ENCODE results near the gene CTNNA2.

Gene CTNNA2

GRCh38 chr2:80527119-80527518 lies 1014.3 kb downstream of the CTNNA2 start:
- no peak for TF ChIP-seq CTCF (conservative IDR thresholded peaks at IDR 0.05; ENCODE audit: control insufficient read depth, insufficient read depth, low read depth, low read length)
- H3K4me3 ChIP-seq (ENCODE audit: control insufficient read depth, low read depth, low read length): no peak overlapping the region
- DNase-seq (ENCODE audit: low read depth): no peak

GRCh38 chr2:80529466-80530165 lies 1016.8 kb downstream of the CTNNA2 start:
- no peak overlapping the region for H3K4me3 ChIP-seq (ENCODE audit: control insufficient read depth, low read depth, low read length)
- TF ChIP-seq CTCF (conservative IDR thresholded peaks at IDR 0.05; ENCODE audit: control insufficient read depth, insufficient read depth, low read depth, low read length): no peak
- no peak for DNase-seq (ENCODE audit: low read depth)

- no peak for TF ChIP-seq CTCF (conservative IDR thresholded peaks at IDR 0.05; ENCODE audit: control insufficient read depth, insufficient read depth, low read depth, low read length)
- H3K4me3 ChIP-seq (ENCODE audit: control insufficient read depth, low read depth, low read length): no peak overlapping the region
- DNase-seq (ENCODE audit: low read depth): no peak
Measured at GRCh38 chr2:80530442-80531064, 1017.7 kb downstream of the CTNNA2 start.

GRCh38 chr2:80531319-80531718 lies 1018.5 kb downstream of the CTNNA2 start:
- H3K4me3 ChIP-seq (ENCODE audit: control insufficient read depth, low read depth, low read length): no peak overlapping the region
- DNase-seq (ENCODE audit: low read depth): no peak
- no peak for TF ChIP-seq CTCF (conservative IDR thresholded peaks at IDR 0.05; ENCODE audit: control insufficient read depth, insufficient read depth, low read depth, low read length)

GRCh38 chr2:80545420-80546210 lies 1032.8 kb downstream of the CTNNA2 start:
- no peak overlapping the region for H3K4me3 ChIP-seq (ENCODE audit: control insufficient read depth, low read depth, low read length)
- no peak for TF ChIP-seq CTCF (conservative IDR thresholded peaks at IDR 0.05; ENCODE audit: control insufficient read depth, insufficient read depth, low read depth, low read length)
- DNase-seq (ENCODE audit: low read depth): no peak

GRCh38 chr2:80546766-80547165 lies 1033.9 kb downstream of the CTNNA2 start:
- no peak for TF ChIP-seq CTCF (conservative IDR thresholded peaks at IDR 0.05; ENCODE audit: control insufficient read depth, insufficient read depth, low read depth, low read length)
- DNase-seq (ENCODE audit: low read depth): no peak
- no peak overlapping the region for H3K4me3 ChIP-seq (ENCODE audit: control insufficient read depth, low read depth, low read length)

Measured in fibroblast of mammary gland (primary cell).